Endodermal cell (in vitro differentiated cells): ENCODE data around the gene METTL25B. TPM values are rescaled to one million over a fixed set of nuclear protein-coding genes. Genes with fewer than 3 reads are reported as not detected.

Experiments
- DNase-seq: peaks from one replicate; pipeline ENCODE4 v3.0.0-alpha.2; 2017
- H3K27ac ChIP-seq: 2 replicates; pipeline ENCODE4 v1.5.1; 2013; ENCODE audit warnings: mild to moderate bottlenecking, low read depth, low read length, moderate library complexity
- H3K27me3 ChIP-seq: 2 replicates; pipeline ENCODE4 v1.6.1; 2013; ENCODE audit warnings: mild to moderate bottlenecking, low read length, moderate library complexity; ENCODE audit not compliant: insufficient read depth, control insufficient read depth, poor library complexity, severe bottlenecking
- H3K36me3 ChIP-seq: 2 replicates; pipeline ENCODE4 v1.7.0; 2013; ENCODE audit warnings: mild to moderate bottlenecking, low read length, moderate library complexity; ENCODE audit not compliant: control insufficient read depth, insufficient read depth
- H3K4me1 ChIP-seq: one replicate; pipeline ENCODE4 v1.7.0; 2013; ENCODE audit warnings: low read length; ENCODE audit not compliant: control insufficient read depth, insufficient read depth
- H3K4me3 ChIP-seq: 2 replicates; pipeline ENCODE4 v1.5.1; 2013; ENCODE audit warnings: mild to moderate bottlenecking, low read length, moderate library complexity
- H3K9ac ChIP-seq: 2 replicates; pipeline ENCODE4 v1.6.1; 2013; ENCODE audit warnings: mild to moderate bottlenecking, low read length, moderate library complexity; ENCODE audit not compliant: poor library complexity, severe bottlenecking; ENCODE audit errors: extremely low read depth
- H3K9me3 ChIP-seq: 2 replicates; pipeline ENCODE4 v1.6.1; 2013; ENCODE audit warnings: mild to moderate bottlenecking, low read length, moderate library complexity; ENCODE audit not compliant: control insufficient read depth
- H3K27ac Mint-ChIP-seq: 2 replicates; pipeline ENCODE4 v1.8.0; 2020; ENCODE audit warnings: mixed read lengths
- H3K27me3 Mint-ChIP-seq: 2 replicates; pipeline ENCODE4 v1.8.0; 2021; ENCODE audit warnings: mild to moderate bottlenecking, mixed read lengths; ENCODE audit not compliant: insufficient read depth
- H3K36me3 Mint-ChIP-seq: 2 replicates; pipeline ENCODE4 v1.8.0; 2020; ENCODE audit warnings: low read depth, mixed read lengths
- H3K4me1 Mint-ChIP-seq: 2 replicates; pipeline ENCODE4 v1.8.0; 2020; ENCODE audit warnings: mixed read lengths
- H3K4me3 Mint-ChIP-seq: 2 replicates; pipeline ENCODE4 v1.8.0; 2020; ENCODE audit warnings: mild to moderate bottlenecking, moderate library complexity, mixed read lengths
- H3K9me3 Mint-ChIP-seq: 2 replicates; pipeline ENCODE4 v1.8.0; 2020; ENCODE audit warnings: mild to moderate bottlenecking, mixed read lengths
- WGBS, 2 experiments: methylation state at CpG; one replicate each; pipeline versions ENCODE4 v1.1.5 to v1.1.7; 2013; ENCODE audit warnings: missing lambda C conversion rate in 2 of 2, mixed read lengths in 1 of 2; ENCODE audit not compliant: insufficient coverage in 1 of 2, insufficient read length in 1 of 2; 5-methylcytosine and 5-hydroxymethylcytosine counted together
- total RNA-seq, 2 donors: library from RNA; stranded (reverse); fragmentation: NEBNext Ultra II Directional in 1 of 2; extraction: Animal tissue kit (Norgen Biotek cat#: 25700) in 1 of 2; gene quantifications; 2 replicates in 1 of 2; 3 replicates in 1 of 2; pipeline ENCODE4 v1.2.1, GENCODE V29; 2021
- TF ChIP-seq, protein P1 (sequence below): fragments of 200-600 bp; sonication (generic); conservative IDR thresholded peaks from 2 replicates; pipeline ENCODE4 v1.5.0; 2021; ENCODE audit warnings: antibody characterized with exemption, mild to moderate bottlenecking

Gene METTL25B
- total RNA-seq, 2 donors from 2014 or later, result 25.9 to 35.5 TPM

DNA sequence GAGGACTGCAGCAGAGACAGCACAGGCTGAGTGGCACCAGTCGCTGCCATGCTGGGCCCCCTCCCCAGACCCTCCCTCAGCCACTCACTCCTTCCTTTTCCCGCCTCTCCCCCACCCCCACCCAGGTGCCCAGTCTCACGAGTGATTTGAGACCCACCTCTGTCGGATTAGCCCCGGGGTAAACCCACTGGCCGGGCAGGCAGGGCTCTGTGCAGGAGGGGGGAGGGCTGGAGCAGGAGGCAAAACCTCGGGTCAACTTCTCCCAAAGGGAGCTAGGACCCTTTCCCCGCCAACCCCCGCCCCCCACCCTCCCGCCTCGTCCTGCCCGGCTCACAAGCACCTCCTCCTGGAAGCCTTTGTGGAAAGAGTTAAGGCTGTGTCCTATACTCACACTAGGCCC, 16.1 kb downstream of the METTL25B start:
- Histone ChIP-seq H3K27ac (no peak overlapping the region), H3K9me3 (no peaks in the 10 kb centered on the region), H3K4me3 (no peak overlapping the region), H3K9ac (no peak overlapping the region), H3K4me1 (peaks cover 31% of the 10 kb centered on the region), H3K27me3 (no peaks in the 10 kb centered on the region), H3K36me3 (peaks cover 57% of the 10 kb centered on the region)
- 93 to 100% methylated on average over 1 to 11 of the region's 12 CpGs for WGBS, 2 experiments
- H3K9me3 Mint-ChIP-seq, result no peaks in the 10 kb centered on the region
- TF ChIP-seq, protein P1, sequence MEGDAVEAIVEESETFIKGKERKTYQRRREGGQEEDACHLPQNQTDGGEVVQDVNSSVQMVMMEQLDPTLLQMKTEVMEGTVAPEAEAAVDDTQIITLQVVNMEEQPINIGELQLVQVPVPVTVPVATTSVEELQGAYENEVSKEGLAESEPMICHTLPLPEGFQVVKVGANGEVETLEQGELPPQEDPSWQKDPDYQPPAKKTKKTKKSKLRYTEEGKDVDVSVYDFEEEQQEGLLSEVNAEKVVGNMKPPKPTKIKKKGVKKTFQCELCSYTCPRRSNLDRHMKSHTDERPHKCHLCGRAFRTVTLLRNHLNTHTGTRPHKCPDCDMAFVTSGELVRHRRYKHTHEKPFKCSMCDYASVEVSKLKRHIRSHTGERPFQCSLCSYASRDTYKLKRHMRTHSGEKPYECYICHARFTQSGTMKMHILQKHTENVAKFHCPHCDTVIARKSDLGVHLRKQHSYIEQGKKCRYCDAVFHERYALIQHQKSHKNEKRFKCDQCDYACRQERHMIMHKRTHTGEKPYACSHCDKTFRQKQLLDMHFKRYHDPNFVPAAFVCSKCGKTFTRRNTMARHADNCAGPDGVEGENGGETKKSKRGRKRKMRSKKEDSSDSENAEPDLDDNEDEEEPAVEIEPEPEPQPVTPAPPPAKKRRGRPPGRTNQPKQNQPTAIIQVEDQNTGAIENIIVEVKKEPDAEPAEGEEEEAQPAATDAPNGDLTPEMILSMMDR, result no peak
- H3K27ac Mint-ChIP-seq, result peak overlapping the region; percentile 99
- DNase-seq, result no peak
- H3K27me3 Mint-ChIP-seq, result no peaks in the 10 kb centered on the region
- H3K36me3 Mint-ChIP-seq, result peaks cover 34% of the 10 kb centered on the region
- H3K4me1 Mint-ChIP-seq, result peaks cover 61% of the 10 kb centered on the region
- H3K4me3 Mint-ChIP-seq, result no peak overlapping the region

DNA sequence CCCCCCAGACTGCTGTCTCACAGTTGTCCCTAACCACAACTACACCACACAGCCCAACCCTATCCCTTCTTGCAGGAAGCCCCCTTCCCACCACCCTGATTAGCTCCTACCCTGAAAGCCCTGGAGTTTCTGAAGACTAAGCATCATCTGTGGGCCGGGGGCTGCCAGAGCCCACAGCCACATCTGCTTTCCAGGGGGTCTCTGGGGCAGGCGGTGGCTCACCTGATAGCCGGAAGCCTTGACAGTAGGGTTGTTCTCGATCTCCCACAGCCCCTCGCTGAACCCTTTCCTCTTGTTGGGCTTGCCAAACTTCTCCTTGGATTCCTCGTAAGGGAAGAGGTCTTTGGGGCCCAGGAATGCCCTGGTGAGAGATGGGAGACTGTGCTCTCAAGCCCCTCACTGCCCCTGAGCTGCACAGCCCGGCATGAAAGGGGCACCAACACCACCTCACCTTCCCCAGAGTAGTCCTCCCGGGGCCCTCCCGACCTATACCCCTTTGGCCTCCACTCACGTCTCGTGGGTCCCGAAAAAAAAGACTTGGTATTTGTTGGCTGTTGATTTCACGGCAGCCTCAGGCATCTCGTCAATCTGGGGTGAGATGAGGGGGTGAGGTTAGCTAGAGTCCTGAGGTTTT, 16.6 kb downstream of the METTL25B start:
- Histone ChIP-seq H3K4me1 (peaks cover 35% of the 10 kb centered on the region), H3K27ac (no peak overlapping the region), H3K27me3 (no peaks in the 10 kb centered on the region), H3K36me3 (peaks cover 60% of the 10 kb centered on the region), H3K9me3 (no peaks in the 10 kb centered on the region), H3K9ac (no peak overlapping the region), H3K4me3 (peak overlapping the region; percentile 84)
- Mint-ChIP-seq H3K4me3 (no peak overlapping the region), H3K9me3 (no peaks in the 10 kb centered on the region), H3K27ac (peak overlapping the region; percentile 99), H3K36me3 (peaks cover 34% of the 10 kb centered on the region), H3K27me3 (no peaks in the 10 kb centered on the region), H3K4me1 (peaks cover 67% of the 10 kb centered on the region)
- DNase-seq, result no peak
- 96 to 100% methylated on average over 6 to 14 of the region's 14 CpGs for WGBS, 2 experiments
- TF ChIP-seq, protein P1, result no peak

DNA sequence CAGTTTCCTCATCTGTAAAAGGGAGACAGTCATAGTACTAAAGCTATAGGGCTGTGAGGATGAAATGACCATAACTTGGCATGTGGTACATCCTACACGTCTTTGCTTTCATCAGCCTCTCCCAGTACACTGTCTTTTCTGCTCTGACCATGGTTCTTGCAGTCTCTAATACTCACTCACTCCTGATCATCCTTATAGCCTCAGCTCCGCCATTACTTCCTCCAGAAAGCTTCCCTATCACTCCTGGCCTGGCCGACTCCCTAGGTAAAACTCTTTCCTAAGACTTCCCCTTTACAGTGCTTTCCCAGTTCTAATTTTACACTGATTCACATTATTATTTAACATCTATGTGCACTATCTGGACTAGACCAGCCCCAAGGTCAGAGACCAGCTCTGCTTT, 17.6 kb downstream of the METTL25B start:
- no peaks in the 10 kb centered on the region for H3K9me3 ChIP-seq
- no peak overlapping the region for H3K27ac ChIP-seq
- H3K4me3 Mint-ChIP-seq, result peak overlapping the region; percentile 88
- DNase-seq, result no peak
- H3K4me3 ChIP-seq, result peak overlapping the region; percentile 84
- peaks cover 35% of the 10 kb centered on the region for H3K4me1 ChIP-seq
- peaks cover 62% of the 10 kb centered on the region for H3K36me3 ChIP-seq
- TF ChIP-seq, protein P1, result no peak
- peaks cover 34% of the 10 kb centered on the region for H3K36me3 Mint-ChIP-seq
- peak overlapping the region; percentile 98 for H3K9ac ChIP-seq
- peaks cover 63% of the 10 kb centered on the region for H3K4me1 Mint-ChIP-seq
- H3K27me3 Mint-ChIP-seq, result no peaks in the 10 kb centered on the region
- 94 to 95% methylated on average over 3 of the region's 3 CpGs for WGBS, 2 experiments
- no peaks in the 10 kb centered on the region for H3K9me3 Mint-ChIP-seq
- peak overlapping the region; percentile 99 for H3K27ac Mint-ChIP-seq
- no peaks in the 10 kb centered on the region for H3K27me3 ChIP-seq
